ENCODE measurements around the gene PIEZO2.
"Not testable (repeated sequence)": the region's sequence is repeated elsewhere in the genome, so short reads cannot be mapped to it uniquely, and the experiment has no call there.

Gene PIEZO2

GRCh38 chr18:10919851-10920250 lies 229.5 kb downstream of the PIEZO2 start:
- H3K4me3 ChIP-seq (replicated peaks; ENCODE audit: low read depth, low read length): no peak overlapping the region
- no peak for TF ChIP-seq CTCF (IDR thresholded peaks at IDR 0.05; ENCODE audit: insufficient read depth, low read length, poor library complexity, severe bottlenecking)
- H3K36me3 ChIP-seq (ENCODE audit: control insufficient read depth, insufficient read depth, low read length): peaks cover 1% of the 10 kb centered on the region; the same call in 1 of the 2 replicates
- H3K27me3 ChIP-seq (replicated peaks; ENCODE audit: control insufficient read depth, insufficient read depth, low read length): no peaks in the 10 kb centered on the region
- DNase-seq (ENCODE audit: extremely low read depth, insufficient read length): no peak

GRCh38 chr18:10916865-10917264 lies 232.5 kb downstream of the PIEZO2 start:
- Histone ChIP-seq H3K27me3 (replicated peaks; ENCODE audit: control insufficient read depth, insufficient read depth, low read length) (no peaks in the 10 kb centered on the region), H3K36me3 (ENCODE audit: control insufficient read depth, insufficient read depth, low read length) (peaks cover 1% of the 10 kb centered on the region; the same call in 1 of the 2 replicates), H3K4me3 (replicated peaks; ENCODE audit: low read depth, low read length) (no peak overlapping the region)
- TF ChIP-seq CTCF (IDR thresholded peaks at IDR 0.05; ENCODE audit: insufficient read depth, low read length, poor library complexity, severe bottlenecking): no peak
- no peak for DNase-seq (ENCODE audit: extremely low read depth, insufficient read length)

- no peaks in the 10 kb centered on the region for H3K27me3 ChIP-seq (replicated peaks; ENCODE audit: control insufficient read depth, insufficient read depth, low read length)
- TF ChIP-seq CTCF (IDR thresholded peaks at IDR 0.05; ENCODE audit: insufficient read depth, low read length, poor library complexity, severe bottlenecking): no peak
- peaks cover 1% of the 10 kb centered on the region; the same call in 1 of the 2 replicates for H3K36me3 ChIP-seq (ENCODE audit: control insufficient read depth, insufficient read depth, low read length)
- DNase-seq (ENCODE audit: extremely low read depth, insufficient read length): no peak
- no peak overlapping the region for H3K4me3 ChIP-seq (replicated peaks; ENCODE audit: low read depth, low read length)
Measured at GRCh38 chr18:10916387-10916786, 233.0 kb downstream of the PIEZO2 start.

- not testable (repeated sequence) for H3K36me3 ChIP-seq (ENCODE audit: control insufficient read depth, insufficient read depth, low read length); H3K4me3 ChIP-seq (replicated peaks; ENCODE audit: low read depth, low read length); H3K27me3 ChIP-seq (replicated peaks; ENCODE audit: control insufficient read depth, insufficient read depth, low read length); DNase-seq (ENCODE audit: extremely low read depth, insufficient read length)
Measured at GRCh38 chr18:10915748-10916147, 233.6 kb downstream of the PIEZO2 start.

- not testable (repeated sequence) for H3K4me3 ChIP-seq (replicated peaks; ENCODE audit: low read depth, low read length); DNase-seq (ENCODE audit: extremely low read depth, insufficient read length); H3K27me3 ChIP-seq (replicated peaks; ENCODE audit: control insufficient read depth, insufficient read depth, low read length); H3K36me3 ChIP-seq (ENCODE audit: control insufficient read depth, insufficient read depth, low read length)
Measured at GRCh38 chr18:10914610-10915009, 234.8 kb downstream of the PIEZO2 start.

GRCh38 chr18:10913919-10914318 lies 235.4 kb downstream of the PIEZO2 start:
- Histone ChIP-seq H3K27me3 (replicated peaks; ENCODE audit: control insufficient read depth, insufficient read depth, low read length) (no peaks in the 10 kb centered on the region), H3K36me3 (ENCODE audit: control insufficient read depth, insufficient read depth, low read length) (peaks cover 1% of the 10 kb centered on the region; the same call in 1 of the 2 replicates), H3K4me3 (replicated peaks; ENCODE audit: low read depth, low read length) (no peak overlapping the region)
- TF ChIP-seq CTCF (IDR thresholded peaks at IDR 0.05; ENCODE audit: insufficient read depth, low read length, poor library complexity, severe bottlenecking): no peak
- DNase-seq (ENCODE audit: extremely low read depth, insufficient read length): no peak

Measured in GM06990 (cell line).